Measurements from ENCODE around the gene FANCC. TPM values are rescaled to one million over a fixed set of nuclear protein-coding genes. Genes with fewer than 3 reads are reported as not detected.

FANCC gene
- total and polyA plus RNA-seq, 2 of the 8 experiments (the other 6 are each of a cell fraction or from before 2014, with no cell fraction given): 7.8 to 15.2 TPM

GRCh38 chr9:95190413-95190812, 127.1 kb downstream of the FANCC start (continued):
- no peak for TF ChIP-seq POU5F1 (IDR thresholded peaks at IDR 0.05; ENCODE audit: low read depth, low read length)
- TF ChIP-seq MAFK (IDR thresholded peaks at IDR 0.05; ENCODE audit: low read depth, low read length): no peak
